Measurements from ENCODE around the gene PTPRT.
"Not testable (repeated sequence)": the region's sequence is repeated elsewhere in the genome, so short reads cannot be mapped to it uniquely, and the experiment has no call there.

The PTPRT gene

GRCh38 chr20:42920776-42921175 is 268.9 kb downstream of the PTPRT start:
- no peak for DNase-seq

- DNase-seq: no peak
These were observed 270.4 kb downstream of the PTPRT start for GRCh38 chr20:42919316-42919715.

- DNase-seq: no peak
These were observed 274.6 kb downstream of the PTPRT start for GRCh38 chr20:42915081-42915480.

- DNase-seq: no peak
These were observed 275.4 kb downstream of the PTPRT start for GRCh38 chr20:42914302-42914701.

GRCh38 chr20:42910808-42911207 is 278.9 kb downstream of the PTPRT start:
- not testable (repeated sequence) for DNase-seq

GRCh38 chr20:42907730-42908129 is 282.0 kb downstream of the PTPRT start:
- no peak for DNase-seq

- DNase-seq: no peak
These were observed 283.6 kb downstream of the PTPRT start for GRCh38 chr20:42906120-42906519.

- no peak for DNase-seq
These were observed 287.2 kb downstream of the PTPRT start for GRCh38 chr20:42902509-42902908.

GRCh38 chr20:42901689-42902440 is 287.8 kb downstream of the PTPRT start:
- DNase-seq: no peak

- DNase-seq: not testable (repeated sequence)
These were observed 288.9 kb downstream of the PTPRT start for GRCh38 chr20:42900764-42901163.

GRCh38 chr20:42895020-42895419 is 294.7 kb downstream of the PTPRT start:
- no peak for DNase-seq

- DNase-seq: no peak
These were observed 295.2 kb downstream of the PTPRT start for GRCh38 chr20:42894483-42894882.

- no peak for DNase-seq
These were observed 300.2 kb downstream of the PTPRT start for GRCh38 chr20:42889517-42889916.

- no peak for DNase-seq
These were observed 302.4 kb downstream of the PTPRT start for GRCh38 chr20:42887281-42887680.

- no peak for DNase-seq
These were observed 302.9 kb downstream of the PTPRT start for GRCh38 chr20:42886801-42887200.

GRCh38 chr20:42886046-42886445 is 303.7 kb downstream of the PTPRT start:
- DNase-seq: no peak

GRCh38 chr20:42875581-42875980 is 314.1 kb downstream of the PTPRT start:
- DNase-seq: no peak

- DNase-seq: no peak
These were observed 316.4 kb downstream of the PTPRT start for GRCh38 chr20:42873259-42873658.

- DNase-seq: no peak
These were observed 325.6 kb downstream of the PTPRT start for GRCh38 chr20:42864116-42864515.

GRCh38 chr20:42862446-42862845 is 327.3 kb downstream of the PTPRT start:
- DNase-seq: peak in 20 of 58 donors; percentile 2 to 66 (median 16)

GRCh38 chr20:42857446-42857845 is 332.3 kb downstream of the PTPRT start:
- peak in 14 of 58 donors; percentile 2 to 19 (median 8) for DNase-seq

GRCh38 chr20:42855896-42856295 is 333.8 kb downstream of the PTPRT start:
- no peak for DNase-seq

- DNase-seq: no peak
These were observed 337.0 kb downstream of the PTPRT start for GRCh38 chr20:42852691-42853090.

All from anterior cingulate cortex (tissue), 58 donors.